IMR-90 (cell line): ENCODE data around the gene ACKR2. TPM values are rescaled to one million over a fixed set of nuclear protein-coding genes. Genes with fewer than 3 reads are reported as not detected.
A peak's percentile ranks its signal among the peaks of the same experiment; 100 is the strongest.

Experiments
- ATAC-seq: fragments of 200-7000 bp; cut with Tn5 transposase; 2 replicates; pipeline ENCODE4 v1.9.1; 2020; ENCODE audit warnings: low read depth, mild to moderate bottlenecking, moderate library complexity
- BruUV-seq: library from RNA; stranded (reverse); fragments of 400-500 nt; replicated peaks from 2 replicates; lab custom pipeline; 2021; lab: Mats Ljungman, UMichigan
- CTCF ChIA-PET: fragments of 300-600 bp; formaldehyde crosslinking; extraction: SDS; loops from one replicate; lab custom pipeline; 2021; ENCODE audit warnings: antibody characterized with exemption; lab: Yijun Ruan, JAX
- POLR2A ChIA-PET: fragments of 300-600 bp; sonication (Branson Sonifier 250); formaldehyde crosslinking; loops from one replicate; lab custom pipeline; 2022; ENCODE audit warnings: antibody characterized with exemption; ENCODE audit not compliant: unreplicated experiment; lab: Charles Lee
- DNase-seq: peaks from one replicate; pipeline ENCODE4 v3.0.0; 2013
- H2AFZ ChIP-seq: replicated peaks from 2 replicates; pipeline ENCODE3; 2013; ENCODE audit warnings: low read length, mild to moderate bottlenecking; ENCODE audit not compliant: poor library complexity
- H2AK5ac ChIP-seq: 2 replicates; pipeline ENCODE4 v1.6.1; 2013; ENCODE audit warnings: low read depth, low read length, inconsistent platforms
- H2AK9ac ChIP-seq: replicated peaks from 2 replicates; pipeline ENCODE3; 2013; ENCODE audit warnings: mild to moderate bottlenecking, low read depth, low read length, moderate library complexity; ENCODE audit not compliant: poor library complexity
- H2BK120ac ChIP-seq: 2 replicates; pipeline ENCODE4 v1.6.1; 2013; ENCODE audit warnings: low read depth, low read length, inconsistent platforms
- H2BK15ac ChIP-seq: 3 replicates; pipeline ENCODE4 v1.6.1; 2013; ENCODE audit warnings: low read depth, low read length, inconsistent platforms
- H2BK20ac ChIP-seq: 2 replicates; pipeline ENCODE4 v1.6.1; 2013; ENCODE audit warnings: low read depth, mild to moderate bottlenecking, inconsistent platforms, low read length, moderate library complexity
- H2BK5ac ChIP-seq: 2 replicates; pipeline ENCODE4 v1.6.1; 2013; ENCODE audit warnings: mild to moderate bottlenecking, low read depth, low read length, inconsistent platforms; ENCODE audit not compliant: poor library complexity, severe bottlenecking
- H3K14ac ChIP-seq: replicated peaks from 2 replicates; pipeline ENCODE4 v1.6.1; 2013; ENCODE audit warnings: low read depth, low read length, inconsistent platforms
- H3K18ac ChIP-seq: 2 replicates; pipeline ENCODE4 v1.6.1; 2013; ENCODE audit warnings: low read depth, low read length, control low read depth
- H3K23ac ChIP-seq: 2 replicates; pipeline ENCODE4 v1.6.1; 2013; ENCODE audit warnings: low read depth, low read length, inconsistent platforms
- H3K27ac ChIP-seq: 2 replicates; pipeline ENCODE4 v1.5.1; 2013; ENCODE audit warnings: mild to moderate bottlenecking, control low read depth, low read length; ENCODE audit not compliant: insufficient read depth
- H3K27me3 ChIP-seq: 2 replicates; pipeline ENCODE4 v1.6.1; 2013; ENCODE audit warnings: low read length; ENCODE audit not compliant: control insufficient read depth, insufficient read depth
- H3K36me3 ChIP-seq: 2 replicates; pipeline ENCODE4 v1.6.1; 2013; ENCODE audit warnings: low read length, mixed read lengths; ENCODE audit not compliant: control insufficient read depth, insufficient read depth
- H3K4ac ChIP-seq: 2 replicates; pipeline ENCODE4 v1.6.1; 2013; ENCODE audit warnings: low read depth, low read length, inconsistent platforms
- H3K4me1 ChIP-seq: 2 replicates; pipeline ENCODE4 v1.6.1; 2013; ENCODE audit warnings: low read length, mixed read lengths; ENCODE audit not compliant: control insufficient read depth, insufficient read depth
- H3K4me2 ChIP-seq: 2 replicates; pipeline ENCODE4 v1.6.1; 2013; ENCODE audit warnings: low read depth, mild to moderate bottlenecking, control low read depth, low read length, moderate library complexity
- H3K4me3 ChIP-seq: 2 replicates; pipeline ENCODE4 v1.5.1; 2013; ENCODE audit warnings: low read depth, mild to moderate bottlenecking, control low read depth, low read length, moderate library complexity; ENCODE audit not compliant: insufficient read depth
- H3K56ac ChIP-seq: 2 replicates; pipeline ENCODE4 v1.6.1; 2013; ENCODE audit warnings: low read length, inconsistent platforms; ENCODE audit not compliant: insufficient read depth; ENCODE audit errors: extremely low read depth
- H3K79me1 ChIP-seq, 2 experiments: 2 replicates each; pipeline ENCODE4 v1.6.1; 2013; ENCODE audit warnings: low read length in 2 of 2, inconsistent platforms in 1 of 2, low read depth in 1 of 2
- H3K9ac ChIP-seq: 2 replicates; pipeline ENCODE4 v1.6.1; 2013; ENCODE audit warnings: low read depth, low read length, control low read depth
- H3K9me1 ChIP-seq: 2 replicates; pipeline ENCODE4 v1.6.1; 2013; ENCODE audit warnings: low read length, inconsistent platforms; ENCODE audit not compliant: insufficient read depth
- H3K9me3 ChIP-seq: 2 replicates; pipeline ENCODE4 v1.6.1; 2013; ENCODE audit warnings: low read length; ENCODE audit not compliant: control insufficient read depth, insufficient read depth
- H4K20me1 ChIP-seq: 2 replicates; pipeline ENCODE4 v1.6.1; 2013; ENCODE audit warnings: low read length, inconsistent platforms; ENCODE audit not compliant: insufficient read depth
- H4K5ac ChIP-seq: 2 replicates; pipeline ENCODE4 v1.6.1; 2013; ENCODE audit warnings: mild to moderate bottlenecking, low read depth, low read length, control low read depth
- H4K8ac ChIP-seq, 2 experiments: 2 replicates each; pipeline ENCODE4 v1.6.1; 2013; ENCODE audit warnings: low read depth in 2 of 2, low read length in 2 of 2, control low read depth in 1 of 2, inconsistent platforms in 1 of 2
- H4K91ac ChIP-seq: 2 replicates; pipeline ENCODE4 v1.6.1; 2013; ENCODE audit warnings: low read depth, low read length, inconsistent platforms; ENCODE audit not compliant: insufficient read depth
- FOS ChIP-seq: fragments of 150-350 bp; IDR thresholded peaks from 2 replicates; pipeline ENCODE4 v1.6.1; 2016; ENCODE audit warnings: low read depth, low read length
- MAZ ChIP-seq: IDR thresholded peaks from 2 replicates; pipeline ENCODE4 v1.6.1; 2012; ENCODE audit warnings: low read depth, mild to moderate bottlenecking, low read length, improper control_type of control experiment, moderate library complexity, borderline replicate concordance
- MXI1 ChIP-seq: IDR thresholded peaks from 2 replicates; pipeline ENCODE4 v1.6.1; 2012; ENCODE audit warnings: low read depth, mild to moderate bottlenecking, low read length, moderate library complexity, borderline replicate concordance
- POLR2A ChIP-seq: IDR thresholded peaks from 2 replicates; pipeline ENCODE4 v1.6.1; 2012; ENCODE audit warnings: mild to moderate bottlenecking, low read depth, low read length
- RCOR1 ChIP-seq: IDR thresholded peaks from 2 replicates; pipeline ENCODE4 v1.6.1; 2012; ENCODE audit warnings: mild to moderate bottlenecking, low read length, improper control_type of control experiment; ENCODE audit not compliant: insufficient replicate concordance
- SMC3 ChIP-seq: fragments of 150-350 bp; IDR thresholded peaks from 2 replicates; pipeline ENCODE4 v1.6.1; 2016; ENCODE audit warnings: low read depth, mild to moderate bottlenecking, antibody characterized with exemption, low read length, moderate library complexity
- WGBS, 2 experiments: methylation state at CpG; one replicate each; pipeline versions ENCODE4 v1.1.5 to v1.1.7; 2013; ENCODE audit warnings: missing lambda C conversion rate in 2 of 2; ENCODE audit not compliant: insufficient read length in 1 of 2; ENCODE audit errors: extremely low coverage in 2 of 2; 5-methylcytosine and 5-hydroxymethylcytosine counted together
- dilution Hi-C: fragments of 300-500 bp; cut with HindIII; formaldehyde crosslinking; loops from one replicate; pipeline ENCODE4 v1.14.3; 2018; ENCODE audit warnings: low sequenced_read_pairs; ENCODE audit not compliant: unreplicated experiment
- in situ Hi-C: fragments of 300-500 bp; cut with MboI; formaldehyde crosslinking; loops from 3 replicates; pipeline ENCODE4 v1.14.3; 2019; ENCODE audit warnings: low sequenced_read_pairs, inconsistent platforms, mixed read lengths
- intact Hi-C: fragments of 100-400 bp; cut with micrococcal nuclease; formaldehyde crosslinking; loops from 2 replicates; pipeline ENCODE4 v1.10.0; 2022
- polyA plus RNA-seq, 3 experiments: library from polyadenylated mRNA; depleted of rRNA; stranded (reverse); fragments of >200 nt; gene quantifications; 2 replicates each; pipeline ENCODE4 v1.2.3, GENCODE V29; 2012; ENCODE audit warnings: low replicate concordance in 1 of 3
- total RNA-seq: library from RNA; depleted of rRNA; stranded (reverse); fragments of >200 nt; gene quantifications from 2 replicates; pipeline ENCODE4 v1.2.3, GENCODE V29; 2012

The ACKR2 gene
- total and polyA plus RNA-seq, 2 of the 4 experiments (the other 2 are of a cell fraction): 0.10 TPM; not detected in 1

DNA sequence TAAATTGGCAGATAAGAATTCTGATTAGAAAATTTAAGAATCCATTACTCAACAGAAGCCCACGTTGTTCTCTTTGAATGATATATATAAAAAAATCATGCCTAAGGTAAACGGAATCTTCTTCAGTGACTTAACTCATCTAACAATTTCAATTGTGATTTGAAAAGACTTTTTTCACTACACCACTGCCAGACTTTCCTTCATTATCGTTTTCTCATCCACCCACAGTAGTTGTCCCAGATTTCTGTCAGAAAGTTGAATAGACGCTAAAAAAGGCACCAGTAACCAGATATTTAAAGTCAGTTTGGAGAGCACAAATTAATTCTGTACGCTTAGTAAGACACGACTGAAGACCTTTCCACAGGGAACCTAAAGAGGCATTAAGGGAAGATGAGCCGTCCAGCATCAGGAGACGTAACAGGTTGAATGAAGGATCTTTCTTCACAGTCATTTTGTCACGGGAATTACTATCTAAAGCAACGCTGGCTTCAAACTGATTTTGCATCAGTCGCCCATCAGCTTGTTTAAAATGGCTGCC, 6.3 kb upstream of the ACKR2 start:
- Histone ChIP-seq H2BK120ac (no peak overlapping the region), H3K4me2 (peak overlapping the region; percentile 88), H2BK20ac (no peak overlapping the region), H2AFZ (no peak overlapping the region), H3K18ac (no peak overlapping the region), H3K9me1 (peaks cover 3% of the 10 kb centered on the region), H2BK15ac (no peak overlapping the region), H3K9ac (peak overlapping the region; percentile 83), H3K4ac (0 out of 2 replicates have a peak overlapping the region, but pooled peaks have one; percentile 71), H2AK5ac (no peak overlapping the region), H3K23ac (peak overlapping the region; percentile 97), H3K27ac (peak overlapping the region; percentile 8; the same call in 1 of the 2 replicates), H3K9me3 (no peaks in the 10 kb centered on the region), H4K91ac (no peak overlapping the region), H3K14ac (no peak overlapping the region; the same call in 1 of the 2 replicates), H3K56ac (peak overlapping the region; percentile 25; the same call in 1 of the 2 replicates), H4K8ac (peak overlapping the region; percentile 7 to 46; a peak in 2 of 4 replicates), H4K20me1 (peaks cover 22% of the 10 kb centered on the region), H4K5ac (peak overlapping the region; percentile 22; the same call in 1 of the 2 replicates), H2BK5ac (no peak overlapping the region), H2AK9ac (peak overlapping the region; percentile 83), H3K27me3 (0 out of 2 replicates have a peak, but pooled peaks cover 2% of the 10 kb centered on the region), H3K4me3 (peak overlapping the region; percentile 83), H3K79me1 (peaks cover 18 to 38% of the 10 kb centered on the region in 2 experiments), H3K4me1 (peaks cover 3% of the 10 kb centered on the region; the same call in 1 of the 2 replicates), H3K36me3 (no peaks in the 10 kb centered on the region)
- WGBS, 2 experiments: 43% methylated on average over 6 of the region's 11 CpGs; no CpG with 5 or more reads in 1 of the 2 experiments
- no peak for TF ChIP-seq FOS
- TF ChIP-seq MXI1: no peak
- TF ChIP-seq RCOR1: no peak
- no peak for TF ChIP-seq MAZ
- TF ChIP-seq POLR2A: no peak
- TF ChIP-seq SMC3: no peak
- BruUV-seq: TSS peak; percentile 50
- intact Hi-C loops: no loop called here
- CTCF ChIA-PET: no interaction called here
- ATAC-seq (no peak), DNase-seq (no peak)
- POLR2A ChIA-PET: no interaction called here
- in situ Hi-C loops: no loop called here
- dilution Hi-C loops: no loop called here
